A549 (cell line): ENCODE measurements around the gene CYP4F3. TPM values are rescaled to one million over a fixed set of nuclear protein-coding genes. Genes with fewer than 3 reads are reported as not detected.

Experiments
- ATAC-seq, 2 experiments: fragments of 200-7000 bp in 1 of 2; fragments of >200 bp in 1 of 2; cut with Nextera tagmentation in 1 of 2; cut with Tn5 transposase in 1 of 2; 3 replicates each; pipeline versions ENCODE4 v1.8.0 to v1.9.1; 2018 to 2020; ENCODE audit warnings: mild to moderate bottlenecking in 1 of 2, moderate library complexity in 1 of 2
- CTCF ChIA-PET: fragments of 300-600 bp; sonication (Branson Sonifier 250); formaldehyde crosslinking; extraction: SDS; loops from one replicate; lab custom pipeline; 2021; ENCODE audit warnings: antibody characterized with exemption, inconsistent platforms; lab: Yijun Ruan, JAX
- POLR2A ChIA-PET: fragments of 350-600 bp; formaldehyde crosslinking; extraction: SDS; loops from one replicate; lab custom pipeline; 2021; ENCODE audit warnings: antibody characterized with exemption, inconsistent platforms; lab: Yijun Ruan, JAX
- DNase-seq, 2 experiments: peaks; one replicate each; pipeline versions ENCODE4 v3.0.0 to v3.0.0-alpha.2; 2011 to 2016; ENCODE audit warnings: low read depth in 1 of 2, low spot score in 1 of 2
- FAIRE-seq: peaks from 2 replicates; lab custom pipeline; 2011; peaks lifted over from hg19 to GRCh38; lab: Jason Lieb, UNC
- H3K27ac ChIP-seq, 2 experiments: fragments of >200 bp; sonication (Bioruptor Twin); formaldehyde crosslinking; 3 replicates each; pipeline ENCODE4 v1.5.1; 2016 to 2017
- H3K4me1 ChIP-seq: fragments of >200 bp; sonication (Bioruptor Twin); formaldehyde crosslinking; 3 replicates; pipeline ENCODE4 v1.6.1; 2016
- H3K4me2 ChIP-seq: fragments of >200 bp; sonication (Bioruptor Twin); formaldehyde crosslinking; 3 replicates; pipeline ENCODE4 v1.6.1; 2016
- H3K4me3 ChIP-seq: fragments of >200 bp; sonication (Bioruptor Twin); formaldehyde crosslinking; 3 replicates; pipeline ENCODE4 v1.5.1; 2016
- H3K9me3 ChIP-seq: fragments of >200 bp; sonication (Bioruptor Twin); formaldehyde crosslinking; 3 replicates; pipeline ENCODE4 v1.6.1; 2016
- CBX8 ChIP-seq: fragments of 200-600 bp; sonication (generic); IDR thresholded peaks from 2 replicates; pipeline ENCODE4 v1.6.1; 2016
- CEBPB ChIP-seq, 2 experiments: fragments of >200 bp in 1 of 2; sonication (Bioruptor Twin) in 1 of 2; formaldehyde crosslinking in 1 of 2; IDR thresholded peaks; 2 replicates each; pipeline ENCODE4 v1.6.1; 2012 to 2016
- CHD4 ChIP-seq: fragments of 200-600 bp; sonication (generic); IDR thresholded peaks from 2 replicates; pipeline ENCODE4 v1.6.1; 2016; ENCODE audit warnings: antibody characterized with exemption, mild to moderate bottlenecking, borderline replicate concordance
- EHMT2 ChIP-seq: fragments of 200-600 bp; sonication (generic); IDR thresholded peaks from 2 replicates; pipeline ENCODE4 v1.6.1; 2016; ENCODE audit warnings: antibody characterized with exemption, low read depth, mild to moderate bottlenecking, moderate library complexity
- FOSB ChIP-seq: fragments of 250-450 bp; sonication (Bioruptor Pico); IDR thresholded peaks from 2 replicates; pipeline ENCODE4 v1.5.0; 2020; ENCODE audit warnings: mild to moderate bottlenecking, moderate library complexity
- FOSL2 ChIP-seq, 2 experiments: fragments of 450-650 bp in 1 of 2; fragments of >200 bp in 1 of 2; sonication (Bioruptor Twin) in 1 of 2; formaldehyde crosslinking; IDR thresholded peaks; 2 replicates each; pipeline versions ENCODE4 v1.5.0 to v1.6.1; 2016 to 2020; ENCODE audit warnings: mild to moderate bottlenecking in 1 of 2, moderate library complexity in 1 of 2
- FOXS1 ChIP-seq: fragments of 250-450 bp; sonication (Bioruptor Pico); IDR thresholded peaks from 2 replicates; pipeline ENCODE4 v1.5.0; 2020; ENCODE audit warnings: mild to moderate bottlenecking, moderate library complexity
- GATA3 ChIP-seq: IDR thresholded peaks from 2 replicates; pipeline ENCODE4 v1.6.1; 2012; ENCODE audit warnings: borderline replicate concordance
- HEYL ChIP-seq: fragments of 250-450 bp; sonication (Bioruptor Pico); IDR thresholded peaks from 2 replicates; pipeline ENCODE4 v1.8.0; 2021; ENCODE audit warnings: mild to moderate bottlenecking, moderate library complexity
- HOXA7 ChIP-seq: fragments of 250-450 bp; sonication (Bioruptor Pico); IDR thresholded peaks from 2 replicates; pipeline ENCODE4 v1.5.0; 2020; ENCODE audit warnings: mild to moderate bottlenecking, moderate library complexity
- HOXB5 ChIP-seq: fragments of 250-450 bp; sonication (Bioruptor Pico); IDR thresholded peaks from 2 replicates; pipeline ENCODE4 v1.5.0; 2020; ENCODE audit warnings: mild to moderate bottlenecking, moderate library complexity
- MYC ChIP-seq: IDR thresholded peaks from 2 replicates; pipeline ENCODE4 v1.6.1; 2012; ENCODE audit warnings: mild to moderate bottlenecking, inconsistent platforms, low read length, improper control_type of control experiment, borderline replicate concordance
- NPAS2 ChIP-seq: fragments of 250-450 bp; sonication (Bioruptor Pico); IDR thresholded peaks from 2 replicates; pipeline ENCODE4 v1.8.0; 2022; ENCODE audit warnings: mild to moderate bottlenecking, moderate library complexity, borderline replicate concordance
- RAD21 ChIP-seq, 2 experiments: fragments of >200 bp in 1 of 2; sonication (Bioruptor Twin) in 1 of 2; formaldehyde crosslinking in 1 of 2; IDR thresholded peaks in 1 of 2; conservative IDR thresholded peaks in 1 of 2; 2 replicates in 1 of 2; 3 replicates in 1 of 2; pipeline ENCODE4 v1.6.1; 2012 to 2018; ENCODE audit warnings: inconsistent platforms in 1 of 2
- RARB ChIP-seq: fragments of 250-450 bp; sonication (Bioruptor Pico); IDR thresholded peaks from 2 replicates; pipeline ENCODE4 v1.8.0; 2021; ENCODE audit warnings: mild to moderate bottlenecking, moderate library complexity
- SMC3 ChIP-seq: fragments of >200 bp; sonication (Bioruptor Twin); formaldehyde crosslinking; IDR thresholded peaks from 3 replicates; pipeline ENCODE4 v1.6.1; 2018; ENCODE audit warnings: inconsistent platforms
- SREBF2 ChIP-seq: fragments of 450-650 bp; IDR thresholded peaks from 2 replicates; pipeline ENCODE4 v1.6.1; 2014; ENCODE audit warnings: mild to moderate bottlenecking, moderate library complexity
- ZNF302 ChIP-seq: fragments of 250-450 bp; sonication (Bioruptor Pico); IDR thresholded peaks from 2 replicates; pipeline ENCODE4 v1.9.0; 2021; ENCODE audit warnings: inconsistent platforms, mild to moderate bottlenecking, moderate library complexity
- ZSCAN20 ChIP-seq: fragments of 250-450 bp; sonication (Bioruptor Pico); IDR thresholded peaks from 2 replicates; pipeline ENCODE4 v1.8.0; 2022; ENCODE audit warnings: mild to moderate bottlenecking, moderate library complexity
- WGBS: methylation state at CpG from one replicate; pipeline ENCODE4 v1.1.6; 2017; ENCODE audit errors: missing lambda C conversion rate; 5-methylcytosine and 5-hydroxymethylcytosine counted together
- polyA plus RNA-seq, 4 experiments: library from polyadenylated mRNA; depleted of rRNA in 3 of 4; stranded (reverse); fragments of >200 nt; fragmentation: RNase III in 1 of 4; extraction: RNeasy Plus Mini Kit Qiagen cat#74134 plus additional on column Dnase treatment in 1 of 4; gene quantifications; 2 replicates in 3 of 4; 3 replicates in 1 of 4; pipeline ENCODE4 v1.2.3, GENCODE V29; 2011 to 2017
- TF ChIP-seq, protein P1 (sequence below): fragments of >200 bp; sonication (Bioruptor Twin); formaldehyde crosslinking; IDR thresholded peaks from 3 replicates; pipeline ENCODE4 v1.6.1; 2016
- TF ChIP-seq, protein P2 (sequence below): fragments of >200 bp; sonication (Bioruptor Twin); formaldehyde crosslinking; IDR thresholded peaks from 3 replicates; pipeline ENCODE4 v1.5.1; 2016
- TF ChIP-seq, protein P3 (sequence below): fragments of 200-600 bp; sonication (generic); IDR thresholded peaks from 2 replicates; pipeline ENCODE4 v1.6.1; 2016; ENCODE audit warnings: antibody characterized with exemption, mild to moderate bottlenecking, moderate library complexity

CYP4F3 gene
- polyA plus RNA-seq, 2 of the 4 experiments (the other 2 are of a cell fraction), result 8.9 to 33.2 TPM

DNA sequence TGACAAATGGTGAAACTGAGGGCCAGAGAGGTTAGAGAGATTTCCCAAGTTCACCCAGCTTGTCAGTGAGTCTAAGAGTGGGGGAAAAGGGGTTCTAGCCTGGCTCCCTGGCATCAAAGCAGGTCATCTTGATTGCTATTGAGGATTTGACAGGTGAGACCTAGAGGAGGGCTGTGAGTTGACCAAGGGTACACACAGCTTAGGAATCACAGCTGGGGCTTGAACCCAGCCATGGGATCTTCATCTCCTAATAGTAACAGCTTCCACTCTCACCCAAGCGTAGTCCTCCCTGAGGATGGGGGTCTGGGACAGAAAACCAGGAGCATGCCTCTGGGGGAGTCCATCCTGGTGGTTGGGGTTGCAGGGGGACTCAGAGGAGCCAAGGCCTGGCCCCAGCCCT lies 18.9 kb upstream of the CYP4F3 start (continued):
- TF ChIP-seq FOSB (CRISPR knock-in tag) (no peak), CBX8 (no peak), GATA3 (no peak), CHD4 (no peak), FOSL2 (IDR thresholded peaks at IDR 0.05) (no peak), FOSL2 (CRISPR knock-in tag; IDR thresholded peaks at IDR 0.05) (no peak), NPAS2 (CRISPR knock-in tag) (no peak)

DNA sequence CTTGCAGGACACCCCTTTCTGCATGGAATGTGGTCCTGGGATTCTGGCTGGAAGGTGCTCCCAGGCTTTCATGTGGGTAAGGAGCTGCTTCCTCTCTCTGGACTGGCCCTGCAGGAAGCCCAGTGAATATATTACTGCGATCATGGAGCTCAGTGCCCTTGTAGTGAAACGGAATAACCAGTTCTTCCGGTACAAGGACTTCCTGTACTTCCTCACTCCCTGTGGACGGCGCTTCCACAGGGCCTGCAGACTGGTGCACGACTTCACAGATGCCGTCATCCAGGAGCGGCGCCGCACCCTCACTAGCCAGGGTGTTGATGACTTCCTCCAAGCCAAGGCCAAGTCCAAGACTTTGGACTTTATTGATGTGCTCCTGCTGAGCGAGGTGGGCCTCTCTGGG lies 17.7 kb upstream of the CYP4F3 start:
- no peak for TF ChIP-seq ZNF302
- no peak for TF ChIP-seq CEBPB (IDR thresholded peaks at IDR 0.05)
- TF ChIP-seq, protein P1, sequence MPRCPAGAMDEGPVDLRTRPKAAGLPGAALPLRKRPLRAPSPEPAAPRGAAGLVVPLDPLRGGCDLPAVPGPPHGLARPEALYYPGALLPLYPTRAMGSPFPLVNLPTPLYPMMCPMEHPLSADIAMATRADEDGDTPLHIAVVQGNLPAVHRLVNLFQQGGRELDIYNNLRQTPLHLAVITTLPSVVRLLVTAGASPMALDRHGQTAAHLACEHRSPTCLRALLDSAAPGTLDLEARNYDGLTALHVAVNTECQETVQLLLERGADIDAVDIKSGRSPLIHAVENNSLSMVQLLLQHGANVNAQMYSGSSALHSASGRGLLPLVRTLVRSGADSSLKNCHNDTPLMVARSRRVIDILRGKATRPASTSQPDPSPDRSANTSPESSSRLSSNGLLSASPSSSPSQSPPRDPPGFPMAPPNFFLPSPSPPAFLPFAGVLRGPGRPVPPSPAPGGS, result no peak
- no peak for TF ChIP-seq SMC3
- no peak for TF ChIP-seq RAD21 (conservative IDR thresholded peaks at IDR 0.05 in 1 of 2, IDR thresholded peaks at IDR 0.05 in 1 of 2)
- no peak for TF ChIP-seq SREBF2
- TF ChIP-seq GATA3, result no peak
- no peak for TF ChIP-seq ZSCAN20 (CRISPR knock-in tag)
- TF ChIP-seq MYC, result no peak
- TF ChIP-seq HOXA7, result no peak
- TF ChIP-seq HEYL, result no peak
- no peak for TF ChIP-seq RARB
- Histone ChIP-seq H3K4me2 (no peak overlapping the region), H3K4me1 (no peaks in the 10 kb centered on the region), H3K27ac (no peak overlapping the region), H3K4me3 (no peak overlapping the region), H3K9me3 (no peaks in the 10 kb centered on the region)
- 0% methylated on average over 4 of the region's 11 CpGs for WGBS
- ATAC-seq (no peak), FAIRE-seq (no peak), DNase-seq (no peak)
- POLR2A ChIA-PET, result no interaction called here
- CTCF ChIA-PET, result interaction anchor here (1.1 kb wide), 1 partner anchor 11 kb away, joined by 3 read pairs; no protein-coding TSS in a partner anchor

DNA sequence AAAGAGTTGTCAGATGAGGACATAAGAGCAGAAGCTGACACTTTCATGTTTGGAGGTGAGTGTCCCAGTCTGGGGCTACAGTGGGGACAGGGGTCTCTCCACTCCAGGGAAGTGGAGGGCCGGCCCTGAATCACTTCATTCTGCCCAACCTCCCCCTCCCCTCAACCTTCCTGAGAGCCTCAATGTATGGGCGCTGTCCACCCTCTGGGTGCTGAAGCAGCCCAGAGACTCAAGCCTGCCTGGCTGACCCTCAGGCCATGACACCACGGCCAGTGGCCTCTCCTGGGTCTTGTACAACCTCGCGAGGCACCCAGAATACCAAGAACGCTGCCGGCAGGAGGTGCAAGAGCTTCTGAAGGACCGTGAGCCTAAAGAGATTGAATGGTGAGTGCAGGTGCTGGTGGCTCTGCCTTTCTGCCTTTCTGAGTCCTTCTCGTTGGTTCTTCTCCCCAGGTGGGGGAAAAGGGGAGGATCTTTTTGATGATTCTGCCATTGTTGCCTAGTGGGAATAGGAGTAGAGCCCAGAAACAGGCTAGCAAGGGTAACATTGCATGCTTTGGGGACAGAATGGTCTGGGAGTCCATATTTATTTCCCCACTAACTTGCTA lies 16.9 kb upstream of the CYP4F3 start:
- H3K4me1 ChIP-seq, result no peaks in the 10 kb centered on the region
- H3K4me3 ChIP-seq, result no peak overlapping the region
- no peaks in the 10 kb centered on the region for H3K9me3 ChIP-seq
- FAIRE-seq, result no peak
- ATAC-seq, result 0 out of 6 replicates have a peak, but pooled peaks of 1 of the 2 experiments have one; percentile 47
- WGBS, result 2% methylated on average over 9 of the region's 9 CpGs
- no peak for TF ChIP-seq CBX8
- no peak for TF ChIP-seq ZNF302
- peak; percentile 84 for TF ChIP-seq EHMT2
- TF ChIP-seq, protein P2, sequence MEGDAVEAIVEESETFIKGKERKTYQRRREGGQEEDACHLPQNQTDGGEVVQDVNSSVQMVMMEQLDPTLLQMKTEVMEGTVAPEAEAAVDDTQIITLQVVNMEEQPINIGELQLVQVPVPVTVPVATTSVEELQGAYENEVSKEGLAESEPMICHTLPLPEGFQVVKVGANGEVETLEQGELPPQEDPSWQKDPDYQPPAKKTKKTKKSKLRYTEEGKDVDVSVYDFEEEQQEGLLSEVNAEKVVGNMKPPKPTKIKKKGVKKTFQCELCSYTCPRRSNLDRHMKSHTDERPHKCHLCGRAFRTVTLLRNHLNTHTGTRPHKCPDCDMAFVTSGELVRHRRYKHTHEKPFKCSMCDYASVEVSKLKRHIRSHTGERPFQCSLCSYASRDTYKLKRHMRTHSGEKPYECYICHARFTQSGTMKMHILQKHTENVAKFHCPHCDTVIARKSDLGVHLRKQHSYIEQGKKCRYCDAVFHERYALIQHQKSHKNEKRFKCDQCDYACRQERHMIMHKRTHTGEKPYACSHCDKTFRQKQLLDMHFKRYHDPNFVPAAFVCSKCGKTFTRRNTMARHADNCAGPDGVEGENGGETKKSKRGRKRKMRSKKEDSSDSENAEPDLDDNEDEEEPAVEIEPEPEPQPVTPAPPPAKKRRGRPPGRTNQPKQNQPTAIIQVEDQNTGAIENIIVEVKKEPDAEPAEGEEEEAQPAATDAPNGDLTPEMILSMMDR, result no peak
- TF ChIP-seq HOXB5 (CRISPR knock-in tag), result no peak
- TF ChIP-seq FOXS1, result no peak
- TF ChIP-seq, protein P3, sequence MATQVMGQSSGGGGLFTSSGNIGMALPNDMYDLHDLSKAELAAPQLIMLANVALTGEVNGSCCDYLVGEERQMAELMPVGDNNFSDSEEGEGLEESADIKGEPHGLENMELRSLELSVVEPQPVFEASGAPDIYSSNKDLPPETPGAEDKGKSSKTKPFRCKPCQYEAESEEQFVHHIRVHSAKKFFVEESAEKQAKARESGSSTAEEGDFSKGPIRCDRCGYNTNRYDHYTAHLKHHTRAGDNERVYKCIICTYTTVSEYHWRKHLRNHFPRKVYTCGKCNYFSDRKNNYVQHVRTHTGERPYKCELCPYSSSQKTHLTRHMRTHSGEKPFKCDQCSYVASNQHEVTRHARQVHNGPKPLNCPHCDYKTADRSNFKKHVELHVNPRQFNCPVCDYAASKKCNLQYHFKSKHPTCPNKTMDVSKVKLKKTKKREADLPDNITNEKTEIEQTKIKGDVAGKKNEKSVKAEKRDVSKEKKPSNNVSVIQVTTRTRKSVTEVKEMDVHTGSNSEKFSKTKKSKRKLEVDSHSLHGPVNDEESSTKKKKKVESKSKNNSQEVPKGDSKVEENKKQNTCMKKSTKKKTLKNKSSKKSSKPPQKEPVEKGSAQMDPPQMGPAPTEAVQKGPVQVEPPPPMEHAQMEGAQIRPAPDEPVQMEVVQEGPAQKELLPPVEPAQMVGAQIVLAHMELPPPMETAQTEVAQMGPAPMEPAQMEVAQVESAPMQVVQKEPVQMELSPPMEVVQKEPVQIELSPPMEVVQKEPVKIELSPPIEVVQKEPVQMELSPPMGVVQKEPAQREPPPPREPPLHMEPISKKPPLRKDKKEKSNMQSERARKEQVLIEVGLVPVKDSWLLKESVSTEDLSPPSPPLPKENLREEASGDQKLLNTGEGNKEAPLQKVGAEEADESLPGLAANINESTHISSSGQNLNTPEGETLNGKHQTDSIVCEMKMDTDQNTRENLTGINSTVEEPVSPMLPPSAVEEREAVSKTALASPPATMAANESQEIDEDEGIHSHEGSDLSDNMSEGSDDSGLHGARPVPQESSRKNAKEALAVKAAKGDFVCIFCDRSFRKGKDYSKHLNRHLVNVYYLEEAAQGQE, result peak; percentile 90
- POLR2A ChIA-PET, result no interaction called here
- no peak overlapping the region for H3K27ac ChIP-seq
- CTCF ChIA-PET, result interaction anchor here (1.1 kb wide), 1 partner anchor 10 kb away, joined by 3 read pairs; no protein-coding TSS in a partner anchor
- no peak overlapping the region for H3K4me2 ChIP-seq
- DNase-seq, result no peak
